Fibroblast of the conjunctiva (primary cell): ENCODE measurements around the gene LRMDA.
"Not testable (repeated sequence)": the region's sequence is repeated elsewhere in the genome, so short reads cannot be mapped to it uniquely, and the experiment has no call there.

Experiments used
- DNase-seq: peaks from one replicate; pipeline ENCODE4 v3.0.0-alpha.2; 2010; ENCODE audit warnings: low read depth

The LRMDA gene

GRCh38 chr10:76049581-76050290 is 618.3 kb downstream of the LRMDA start:
- DNase-seq = no peak

- no peak for DNase-seq
These were observed 618.8 kb downstream of the LRMDA start for GRCh38 chr10:76050291-76050625.

- DNase-seq = no peak
These were observed 619.8 kb downstream of the LRMDA start for GRCh38 chr10:76051007-76051936.

GRCh38 chr10:76052682-76053503 is 621.5 kb downstream of the LRMDA start:
- DNase-seq = no peak

GRCh38 chr10:76055466-76055865 is 624.0 kb downstream of the LRMDA start:
- DNase-seq = no peak

- DNase-seq = no peak
These were observed 624.5 kb downstream of the LRMDA start for GRCh38 chr10:76055963-76056362.

- DNase-seq = not testable (repeated sequence)
These were observed 629.6 kb downstream of the LRMDA start for GRCh38 chr10:76060993-76061392.

GRCh38 chr10:76066457-76066856 is 635.0 kb downstream of the LRMDA start:
- DNase-seq = no peak

GRCh38 chr10:76067447-76067846 is 636.0 kb downstream of the LRMDA start:
- DNase-seq = no peak

- DNase-seq = no peak
These were observed 637.4 kb downstream of the LRMDA start for GRCh38 chr10:76068856-76069255.

GRCh38 chr10:76070916-76071315 is 639.5 kb downstream of the LRMDA start:
- no peak for DNase-seq

- DNase-seq = no peak
These were observed 640.4 kb downstream of the LRMDA start for GRCh38 chr10:76071653-76072365.

- no peak for DNase-seq
These were observed 641.0 kb downstream of the LRMDA start for GRCh38 chr10:76072384-76072783.

- no peak for DNase-seq
These were observed 642.1 kb downstream of the LRMDA start for GRCh38 chr10:76073524-76073923.

GRCh38 chr10:76074659-76075058 is 643.2 kb downstream of the LRMDA start:
- DNase-seq = no peak

- no peak for DNase-seq
These were observed 649.0 kb downstream of the LRMDA start for GRCh38 chr10:76080451-76080850.

GRCh38 chr10:76080991-76081390 is 649.6 kb downstream of the LRMDA start:
- DNase-seq = no peak

GRCh38 chr10:76082232-76082631 is 650.8 kb downstream of the LRMDA start:
- DNase-seq = no peak

GRCh38 chr10:76082956-76083355 is 651.5 kb downstream of the LRMDA start:
- DNase-seq = no peak

GRCh38 chr10:76085002-76085816 is 653.8 kb downstream of the LRMDA start:
- DNase-seq = no peak

GRCh38 chr10:76085817-76086167 is 654.4 kb downstream of the LRMDA start:
- no peak for DNase-seq
